GM12878 (cell line): ENCODE measurements around the gene MROH2A. TPM values are rescaled to one million over a fixed set of nuclear protein-coding genes. Genes with fewer than 3 reads are reported as not detected.

Experiments
- ATAC-seq: fragments of 200-7000 bp; cut with Tn5 transposase; 3 replicates; pipeline ENCODE4 v1.9.1; 2020; ENCODE audit warnings: mild to moderate bottlenecking, moderate library complexity
- BruUV-seq: library from RNA; stranded (reverse); fragments of 400-500 nt; replicated peaks from 2 replicates; lab custom pipeline; 2021; lab: Mats Ljungman, UMichigan
- CTCF ChIA-PET: fragments of 300-600 bp; sonication (Branson Sonifier 250); formaldehyde crosslinking; extraction: SDS; loops from one replicate; lab custom pipeline; 2021; ENCODE audit warnings: inconsistent platforms; lab: Yijun Ruan, JAX
- POLR2A ChIA-PET: fragments of 350-600 bp; formaldehyde crosslinking; extraction: SDS; loops from one replicate; lab custom pipeline; 2021; ENCODE audit warnings: inconsistent platforms; lab: Charles Lee
- RAD21 ChIA-PET: fragments of 300-600 bp; sonication (Branson Sonifier 250); formaldehyde crosslinking; loops from one replicate; lab custom pipeline; 2023; ENCODE audit warnings: antibody characterized with exemption; ENCODE audit not compliant: unreplicated experiment; lab: Charles Lee
- SMC1A ChIA-PET: fragments of 300-600 bp; sonication (Branson Sonifier 250); formaldehyde crosslinking; loops from one replicate; lab custom pipeline; 2023; ENCODE audit not compliant: unreplicated experiment, uncharacterized antibody; lab: Charles Lee
- DNase-seq: peaks from one replicate; pipeline ENCODE4 v3.0.0-alpha.2; 2011; ENCODE audit warnings: low read depth, low spot score
- FAIRE-seq: peaks from 3 replicates; lab custom pipeline; 2011; peaks lifted over from hg19 to GRCh38; lab: Jason Lieb, UNC
- H2AFZ ChIP-seq: 2 replicates; pipeline ENCODE4 v1.6.0; 2011; ENCODE audit warnings: low read depth, low read length, control low read depth; ENCODE audit not compliant: control insufficient read depth
- H3K27ac ChIP-seq: 2 replicates; pipeline ENCODE4 v1.5.1; 2011; ENCODE audit warnings: control low read depth; ENCODE audit not compliant: control insufficient read depth, insufficient read depth
- H3K27me3 ChIP-seq, 2 experiments: replicated peaks in 1 of 2; 2 replicates each; pipeline versions ENCODE4 v1.6.0 to v1.6.1; 2011; ENCODE audit warnings: low read length in 1 of 2; ENCODE audit not compliant: control insufficient read depth in 2 of 2, insufficient read depth in 2 of 2
- H3K36me3 ChIP-seq, 2 experiments: 2 replicates each; pipeline ENCODE4 v1.5.1; 2011; ENCODE audit warnings: low read length in 1 of 2; ENCODE audit not compliant: control insufficient read depth in 2 of 2, insufficient read depth in 2 of 2
- H3K4me1 ChIP-seq: 2 replicates; pipeline ENCODE4 v1.6.1; 2011; ENCODE audit warnings: mild to moderate bottlenecking, low read length, moderate library complexity, mixed read lengths; ENCODE audit not compliant: control insufficient read depth, insufficient read depth
- H3K4me2 ChIP-seq: 2 replicates; pipeline ENCODE4 v1.6.0; 2011; ENCODE audit warnings: control low read depth; ENCODE audit not compliant: control insufficient read depth, insufficient read depth
- H3K4me3 ChIP-seq: fragments of 200-600 bp; sonication (generic); 2 replicates; pipeline ENCODE4 v1.5.1; 2016
- H3K79me2 ChIP-seq: 2 replicates; pipeline ENCODE4 v1.6.0; 2011; ENCODE audit warnings: low read length; ENCODE audit not compliant: control insufficient read depth, insufficient read depth
- H3K9ac ChIP-seq: 2 replicates; pipeline ENCODE4 v1.8.0; 2011; ENCODE audit warnings: low read length, control low read depth, mixed read lengths; ENCODE audit not compliant: control insufficient read depth, insufficient read depth
- H3K9me3 ChIP-seq: replicated peaks from 3 replicates; pipeline ENCODE4 v1.5.1; 2011; ENCODE audit warnings: mild to moderate bottlenecking, low read length; ENCODE audit not compliant: control insufficient read depth, insufficient read depth
- H4K20me1 ChIP-seq: 2 replicates; pipeline ENCODE4 v1.6.0; 2011; ENCODE audit not compliant: control insufficient read depth, insufficient read depth
- BCL11A ChIP-seq: IDR thresholded peaks from 2 replicates; pipeline ENCODE4 v1.6.1; 2011; ENCODE audit warnings: low read depth, low read length
- FOXK2 ChIP-seq: fragments of 450-650 bp; IDR thresholded peaks from 2 replicates; pipeline ENCODE4 v1.6.1; 2017; ENCODE audit warnings: mild to moderate bottlenecking, moderate library complexity
- GATAD2B ChIP-seq: fragments of 450-650 bp; conservative IDR thresholded peaks from 2 replicates; pipeline ENCODE4 v1.6.1; 2017; ENCODE audit warnings: low read depth, mild to moderate bottlenecking, moderate library complexity
- HCFC1 ChIP-seq: fragments of 150-350 bp; IDR thresholded peaks from 2 replicates; pipeline ENCODE4 v1.6.1; 2014; ENCODE audit warnings: low read length
- HDGF ChIP-seq: fragments of 450-650 bp; IDR thresholded peaks from 2 replicates; pipeline ENCODE4 v1.6.1; 2016; ENCODE audit warnings: antibody characterized with exemption
- SMARCA5 ChIP-seq: fragments of 450-650 bp; IDR thresholded peaks from 2 replicates; pipeline ENCODE4 v1.6.1; 2017; ENCODE audit warnings: mild to moderate bottlenecking
- SUZ12 ChIP-seq: fragments of 200-600 bp; sonication (generic); IDR thresholded peaks from one replicate; pipeline ENCODE4 v1.6.1; 2018; ENCODE audit warnings: antibody characterized with exemption, mild to moderate bottlenecking; ENCODE audit not compliant: unreplicated experiment
- YBX1 ChIP-seq: fragments of 450-650 bp; IDR thresholded peaks from 2 replicates; pipeline ENCODE4 v1.6.1; 2016; ENCODE audit warnings: antibody characterized with exemption
- WGBS: methylation state at CpG from one replicate; pipeline ENCODE4 v1.1.6; 2016; ENCODE audit warnings: low lambda C conversion rate; ENCODE audit not compliant: insufficient replicate concordance, insufficient coverage; ENCODE audit errors: missing lambda C conversion rate; 5-methylcytosine and 5-hydroxymethylcytosine counted together
- in situ Hi-C: fragments of 300-500 bp; cut with MboI; formaldehyde crosslinking; loops from 9 replicates; pipeline ENCODE4 v1.14.3; 2018; ENCODE audit warnings: mixed read lengths
- intact Hi-C: fragments of 100-400 bp; cut with micrococcal nuclease; formaldehyde crosslinking; loops from one replicate; pipeline ENCODE4 v1.14.2; 2022; ENCODE audit not compliant: unreplicated experiment
- polyA plus RNA-seq, 11 experiments: library from polyadenylated mRNA; depleted of rRNA in 4 of 11; unstranded in 6 of 11; stranded (reverse) in 5 of 11; fragments of >200 nt; fragmentation: Nextera tagmentation in 4 of 11; fragmentation: Illumina TruSeq in 1 of 11; extraction: Ambion mirVana in 4 of 11; extraction: Trizol in 1 of 11; gene quantifications; 1 replicate in 1 of 11; 2 replicates in 10 of 11; pipeline versions ENCODE4 v1.2.1 to v1.2.3, GENCODE V29; 2011 to 2016; ENCODE audit warnings: inconsistent platforms in 2 of 11, missing spikeins in 2 of 11, low read depth in 1 of 11
- total RNA-seq, 4 experiments: library from RNA; depleted of rRNA in 3 of 4; stranded (reverse); fragments of >200 nt in 3 of 4; fragmentation: Illumina TruSeq in 1 of 4; extraction: Trizol in 1 of 4; gene quantifications; 2 replicates each; pipeline versions ENCODE4 v1.2.1 to v1.2.3, GENCODE V29; 2013 to 2021
- TF ChIP-seq, protein P1 (sequence below): fragments of 150-350 bp; IDR thresholded peaks from 2 replicates; pipeline ENCODE4 v1.6.1; 2016; ENCODE audit warnings: low read depth, low read length
- TF ChIP-seq, protein P2 (sequence below): fragments of 450-650 bp; IDR thresholded peaks from 2 replicates; pipeline ENCODE4 v1.6.1; 2017; ENCODE audit warnings: mild to moderate bottlenecking, moderate library complexity

MROH2A gene
- total and polyA plus RNA-seq, 10 of the 15 experiments (the other 5 are each of a cell fraction or from before 2014, with no cell fraction given), result not detected

DNA sequence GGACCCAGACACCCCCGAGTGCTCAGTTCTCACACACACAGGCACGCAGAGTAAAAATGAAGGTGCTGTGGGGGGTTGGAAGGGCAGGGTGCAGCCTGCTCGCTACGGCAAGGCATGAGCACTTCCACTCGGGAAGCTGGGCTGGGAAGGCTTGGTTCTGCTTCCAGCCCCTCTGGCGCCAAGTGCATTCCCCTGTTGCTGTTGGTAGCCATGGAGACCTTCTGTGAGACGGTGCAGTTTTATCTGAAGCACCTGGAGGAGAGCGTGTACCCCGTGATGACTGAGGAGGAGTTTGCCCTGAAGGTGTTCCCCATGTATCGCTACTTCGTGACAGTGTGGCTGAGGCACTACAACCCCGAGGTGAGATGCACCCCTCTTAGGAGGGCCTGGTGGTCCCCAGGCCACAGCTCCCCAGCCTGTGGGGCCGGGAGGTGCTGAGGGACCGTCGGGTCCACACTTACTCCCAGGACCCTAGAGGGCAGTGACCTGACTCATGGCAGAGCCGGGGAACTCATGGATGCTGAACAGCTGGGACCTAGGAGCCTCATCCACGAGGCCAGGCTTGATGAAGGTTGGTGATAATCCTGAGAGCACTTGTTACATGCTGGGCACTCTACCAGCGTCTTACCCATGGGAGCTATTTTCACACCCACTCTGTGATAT is 15.5 kb downstream of the MROH2A start:
- no peak overlapping the region for H3K4me2 ChIP-seq
- no peak for TF ChIP-seq HDGF
- TF ChIP-seq SUZ12, result no peak
- TF ChIP-seq YBX1, result no peak
- intact Hi-C loops (no loop called here), in situ Hi-C loops (no loop called here)
- H3K4me1 ChIP-seq, result no peaks in the 10 kb centered on the region
- H3K4me3 ChIP-seq, result no peak overlapping the region
- no peaks in the 10 kb centered on the region for H3K36me3 ChIP-seq
- no peaks in the 10 kb centered on the region for H3K9me3 ChIP-seq
- no peak for DNase-seq
- no peaks in the 10 kb centered on the region; a peak in 2 of 4 replicates for H3K27me3 ChIP-seq
- no TSS peak for BruUV-seq
- FAIRE-seq, result no peak
- H4K20me1 ChIP-seq, result no peaks in the 10 kb centered on the region
- ChIA-PET POLR2A (no interaction called here), SMC1A (no interaction called here), CTCF (interaction anchor here (0.6 kb wide), 1 partner anchor 732 kb away, joined by 3 read pairs; no protein-coding TSS in a partner anchor), RAD21 (no interaction called here)
- H3K79me2 ChIP-seq, result no peaks in the 10 kb centered on the region
- WGBS, result 26% methylated on average over 18 of the region's 18 CpGs
- no peak overlapping the region for H3K27ac ChIP-seq
- no peak overlapping the region for H2AFZ ChIP-seq
- no peak for ATAC-seq
- no peak overlapping the region for H3K9ac ChIP-seq

DNA sequence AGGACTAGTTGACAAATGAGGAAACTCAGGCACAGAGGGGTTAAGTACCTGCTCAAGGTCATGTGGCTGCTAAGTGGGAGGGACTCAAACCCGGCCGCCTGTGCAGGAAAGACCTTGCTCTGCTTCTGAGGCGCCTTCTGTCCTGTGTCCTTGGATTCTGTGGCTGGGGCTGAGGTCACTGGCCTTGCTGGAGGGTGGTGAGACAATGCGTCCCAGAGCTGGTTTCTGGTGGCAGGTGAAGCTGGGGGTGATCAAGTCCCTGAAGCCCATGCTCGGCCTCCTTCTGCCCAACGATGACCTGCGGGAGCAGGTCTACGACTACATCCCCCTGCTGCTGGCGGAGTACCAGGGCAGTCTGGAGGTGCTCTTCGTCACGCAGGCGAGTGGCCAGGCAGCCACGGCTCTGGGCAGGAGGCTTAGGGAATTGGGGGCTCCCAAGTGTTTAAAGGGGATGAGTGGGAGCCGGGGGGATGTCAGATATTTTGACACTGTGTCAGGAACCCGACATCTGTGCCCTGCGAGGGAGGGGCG is 16.1 kb downstream of the MROH2A start:
- TF ChIP-seq SMARCA5, result no peak
- no peak for TF ChIP-seq FOXK2
- TF ChIP-seq, protein P1, sequence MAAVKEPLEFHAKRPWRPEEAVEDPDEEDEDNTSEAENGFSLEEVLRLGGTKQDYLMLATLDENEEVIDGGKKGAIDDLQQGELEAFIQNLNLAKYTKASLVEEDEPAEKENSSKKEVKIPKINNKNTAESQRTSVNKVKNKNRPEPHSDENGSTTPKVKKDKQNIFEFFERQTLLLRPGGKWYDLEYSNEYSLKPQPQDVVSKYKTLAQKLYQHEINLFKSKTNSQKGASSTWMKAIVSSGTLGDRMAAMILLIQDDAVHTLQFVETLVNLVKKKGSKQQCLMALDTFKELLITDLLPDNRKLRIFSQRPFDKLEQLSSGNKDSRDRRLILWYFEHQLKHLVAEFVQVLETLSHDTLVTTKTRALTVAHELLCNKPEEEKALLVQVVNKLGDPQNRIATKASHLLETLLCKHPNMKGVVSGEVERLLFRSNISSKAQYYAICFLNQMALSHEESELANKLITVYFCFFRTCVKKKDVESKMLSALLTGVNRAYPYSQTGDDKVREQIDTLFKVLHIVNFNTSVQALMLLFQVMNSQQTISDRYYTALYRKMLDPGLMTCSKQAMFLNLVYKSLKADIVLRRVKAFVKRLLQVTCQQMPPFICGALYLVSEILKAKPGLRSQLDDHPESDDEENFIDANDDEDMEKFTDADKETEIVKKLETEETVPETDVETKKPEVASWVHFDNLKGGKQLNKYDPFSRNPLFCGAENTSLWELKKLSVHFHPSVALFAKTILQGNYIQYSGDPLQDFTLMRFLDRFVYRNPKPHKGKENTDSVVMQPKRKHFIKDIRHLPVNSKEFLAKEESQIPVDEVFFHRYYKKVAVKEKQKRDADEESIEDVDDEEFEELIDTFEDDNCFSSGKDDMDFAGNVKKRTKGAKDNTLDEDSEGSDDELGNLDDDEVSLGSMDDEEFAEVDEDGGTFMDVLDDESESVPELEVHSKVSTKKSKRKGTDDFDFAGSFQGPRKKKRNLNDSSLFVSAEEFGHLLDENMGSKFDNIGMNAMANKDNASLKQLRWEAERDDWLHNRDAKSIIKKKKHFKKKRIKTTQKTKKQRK, result no peak
- TF ChIP-seq BCL11A, result no peak
- TF ChIP-seq, protein P2, sequence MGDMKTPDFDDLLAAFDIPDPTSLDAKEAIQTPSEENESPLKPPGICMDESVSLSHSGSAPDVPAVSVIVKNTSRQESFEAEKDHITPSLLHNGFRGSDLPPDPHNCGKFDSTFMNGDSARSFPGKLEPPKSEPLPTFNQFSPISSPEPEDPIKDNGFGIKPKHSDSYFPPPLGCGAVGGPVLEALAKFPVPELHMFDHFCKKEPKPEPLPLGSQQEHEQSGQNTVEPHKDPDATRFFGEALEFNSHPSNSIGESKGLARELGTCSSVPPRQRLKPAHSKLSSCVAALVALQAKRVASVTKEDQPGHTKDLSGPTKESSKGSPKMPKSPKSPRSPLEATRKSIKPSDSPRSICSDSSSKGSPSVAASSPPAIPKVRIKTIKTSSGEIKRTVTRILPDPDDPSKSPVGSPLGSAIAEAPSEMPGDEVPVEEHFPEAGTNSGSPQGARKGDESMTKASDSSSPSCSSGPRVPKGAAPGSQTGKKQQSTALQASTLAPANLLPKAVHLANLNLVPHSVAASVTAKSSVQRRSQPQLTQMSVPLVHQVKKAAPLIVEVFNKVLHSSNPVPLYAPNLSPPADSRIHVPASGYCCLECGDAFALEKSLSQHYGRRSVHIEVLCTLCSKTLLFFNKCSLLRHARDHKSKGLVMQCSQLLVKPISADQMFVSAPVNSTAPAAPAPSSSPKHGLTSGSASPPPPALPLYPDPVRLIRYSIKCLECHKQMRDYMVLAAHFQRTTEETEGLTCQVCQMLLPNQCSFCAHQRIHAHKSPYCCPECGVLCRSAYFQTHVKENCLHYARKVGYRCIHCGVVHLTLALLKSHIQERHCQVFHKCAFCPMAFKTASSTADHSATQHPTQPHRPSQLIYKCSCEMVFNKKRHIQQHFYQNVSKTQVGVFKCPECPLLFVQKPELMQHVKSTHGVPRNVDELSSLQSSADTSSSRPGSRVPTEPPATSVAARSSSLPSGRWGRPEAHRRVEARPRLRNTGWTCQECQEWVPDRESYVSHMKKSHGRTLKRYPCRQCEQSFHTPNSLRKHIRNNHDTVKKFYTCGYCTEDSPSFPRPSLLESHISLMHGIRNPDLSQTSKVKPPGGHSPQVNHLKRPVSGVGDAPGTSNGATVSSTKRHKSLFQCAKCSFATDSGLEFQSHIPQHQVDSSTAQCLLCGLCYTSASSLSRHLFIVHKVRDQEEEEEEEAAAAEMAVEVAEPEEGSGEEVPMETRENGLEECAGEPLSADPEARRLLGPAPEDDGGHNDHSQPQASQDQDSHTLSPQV, result no peak
- no peak for TF ChIP-seq GATAD2B
- TF ChIP-seq HCFC1, result no peak
- Histone ChIP-seq H3K27me3 (no peaks in the 10 kb centered on the region; a peak in 2 of 4 replicates), H3K9me3 (no peaks in the 10 kb centered on the region), H3K4me2 (no peak overlapping the region), H3K36me3 (no peaks in the 10 kb centered on the region), H3K79me2 (no peaks in the 10 kb centered on the region), H3K27ac (no peak overlapping the region), H3K4me1 (no peaks in the 10 kb centered on the region), H2AFZ (no peak overlapping the region), H4K20me1 (no peaks in the 10 kb centered on the region), H3K9ac (no peak overlapping the region), H3K4me3 (no peak overlapping the region)
- ChIA-PET CTCF (interaction anchor here (0.6 kb wide), 1 partner anchor 732 kb away, joined by 3 read pairs; no protein-coding TSS in a partner anchor), SMC1A (no interaction called here), POLR2A (no interaction called here), RAD21 (no interaction called here)
- no peak for DNase-seq
- WGBS, result 19% methylated on average over 14 of the region's 17 CpGs
- no peak for ATAC-seq
- no peak for FAIRE-seq
- in situ Hi-C loops, result no loop called here
- intact Hi-C loops, result no loop called here
- no TSS peak for BruUV-seq
